HL-60 (cell line): Measurements from ENCODE around the gene NOG.
A peak's percentile ranks its signal among the peaks of the same experiment; 100 is the strongest.

Experiments
- DNase-seq, 2 experiments: peaks; one replicate each; pipeline ENCODE4 v3.0.0-alpha.2; 2010 to 2020; ENCODE audit warnings: low read depth in 1 of 2, low spot score in 1 of 2
- H3K27ac ChIP-seq: fragments of 250-450 bp; sonication (Bioruptor Pico); replicated peaks from 2 replicates; pipeline ENCODE4 v1.5.1; 2020; ENCODE audit warnings: mild to moderate bottlenecking, moderate library complexity
- H3K27me3 ChIP-seq: fragments of 250-450 bp; sonication (Bioruptor Pico); 2 replicates; pipeline ENCODE4 v1.5.1; 2021; ENCODE audit warnings: mild to moderate bottlenecking, moderate library complexity; ENCODE audit not compliant: insufficient read depth, poor library complexity, severe bottlenecking
- H3K4me3 ChIP-seq: replicated peaks from 2 replicates; pipeline ENCODE4 v1.5.1; 2011; ENCODE audit warnings: mild to moderate bottlenecking, control low read depth, low read length; ENCODE audit not compliant: insufficient read depth
- GABPA ChIP-seq: IDR thresholded peaks from 2 replicates; pipeline ENCODE4 v1.6.1; 2012; ENCODE audit warnings: low read depth
- POLR2AphosphoS5 ChIP-seq: IDR thresholded peaks from 2 replicates; pipeline ENCODE4 v1.6.1; 2012; ENCODE audit warnings: low read depth
- SPI1 ChIP-seq: IDR thresholded peaks from 2 replicates; pipeline ENCODE4 v1.6.1; 2012; ENCODE audit warnings: low read depth, mild to moderate bottlenecking, borderline replicate concordance
- TF ChIP-seq, protein P1 (sequence below): IDR thresholded peaks from 2 replicates; pipeline ENCODE4 v1.6.1; 2012; ENCODE audit warnings: low read depth; ENCODE audit not compliant: insufficient replicate concordance
- TF ChIP-seq, protein P2 (sequence below): IDR thresholded peaks from one replicate; pipeline ENCODE4 v1.5.1; 2011; ENCODE audit warnings: low read length, control low read depth, inconsistent platforms; ENCODE audit not compliant: insufficient read depth

The NOG gene

DNA sequence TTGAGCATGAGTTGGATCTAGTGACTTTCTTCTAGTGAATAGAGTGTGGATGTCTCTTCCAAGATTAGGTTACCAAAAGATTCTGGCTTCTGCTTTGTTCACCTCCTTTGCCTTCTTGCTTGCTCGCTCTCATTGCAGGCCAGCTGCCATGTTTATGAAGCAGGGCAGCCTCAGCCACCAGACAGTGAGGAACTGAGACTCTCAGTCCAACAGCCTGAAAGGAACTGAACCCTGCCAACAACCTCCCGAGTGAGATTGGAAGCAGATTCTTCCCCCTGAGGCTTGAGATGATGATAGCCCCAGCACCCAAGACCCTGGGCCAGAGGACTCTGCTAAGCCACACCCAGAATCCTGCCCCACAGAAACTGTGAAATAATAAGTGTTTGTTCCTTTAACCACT lies 48.4 kb downstream of the NOG start:
- H3K27ac ChIP-seq = no peak overlapping the region
- DNase-seq = no peak
- no peak overlapping the region for H3K4me3 ChIP-seq
- H3K27me3 ChIP-seq = no peaks in the 10 kb centered on the region
- TF ChIP-seq, protein P1, sequence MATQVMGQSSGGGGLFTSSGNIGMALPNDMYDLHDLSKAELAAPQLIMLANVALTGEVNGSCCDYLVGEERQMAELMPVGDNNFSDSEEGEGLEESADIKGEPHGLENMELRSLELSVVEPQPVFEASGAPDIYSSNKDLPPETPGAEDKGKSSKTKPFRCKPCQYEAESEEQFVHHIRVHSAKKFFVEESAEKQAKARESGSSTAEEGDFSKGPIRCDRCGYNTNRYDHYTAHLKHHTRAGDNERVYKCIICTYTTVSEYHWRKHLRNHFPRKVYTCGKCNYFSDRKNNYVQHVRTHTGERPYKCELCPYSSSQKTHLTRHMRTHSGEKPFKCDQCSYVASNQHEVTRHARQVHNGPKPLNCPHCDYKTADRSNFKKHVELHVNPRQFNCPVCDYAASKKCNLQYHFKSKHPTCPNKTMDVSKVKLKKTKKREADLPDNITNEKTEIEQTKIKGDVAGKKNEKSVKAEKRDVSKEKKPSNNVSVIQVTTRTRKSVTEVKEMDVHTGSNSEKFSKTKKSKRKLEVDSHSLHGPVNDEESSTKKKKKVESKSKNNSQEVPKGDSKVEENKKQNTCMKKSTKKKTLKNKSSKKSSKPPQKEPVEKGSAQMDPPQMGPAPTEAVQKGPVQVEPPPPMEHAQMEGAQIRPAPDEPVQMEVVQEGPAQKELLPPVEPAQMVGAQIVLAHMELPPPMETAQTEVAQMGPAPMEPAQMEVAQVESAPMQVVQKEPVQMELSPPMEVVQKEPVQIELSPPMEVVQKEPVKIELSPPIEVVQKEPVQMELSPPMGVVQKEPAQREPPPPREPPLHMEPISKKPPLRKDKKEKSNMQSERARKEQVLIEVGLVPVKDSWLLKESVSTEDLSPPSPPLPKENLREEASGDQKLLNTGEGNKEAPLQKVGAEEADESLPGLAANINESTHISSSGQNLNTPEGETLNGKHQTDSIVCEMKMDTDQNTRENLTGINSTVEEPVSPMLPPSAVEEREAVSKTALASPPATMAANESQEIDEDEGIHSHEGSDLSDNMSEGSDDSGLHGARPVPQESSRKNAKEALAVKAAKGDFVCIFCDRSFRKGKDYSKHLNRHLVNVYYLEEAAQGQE = no peak
- TF ChIP-seq SPI1 = no peak
- TF ChIP-seq, protein P2, sequence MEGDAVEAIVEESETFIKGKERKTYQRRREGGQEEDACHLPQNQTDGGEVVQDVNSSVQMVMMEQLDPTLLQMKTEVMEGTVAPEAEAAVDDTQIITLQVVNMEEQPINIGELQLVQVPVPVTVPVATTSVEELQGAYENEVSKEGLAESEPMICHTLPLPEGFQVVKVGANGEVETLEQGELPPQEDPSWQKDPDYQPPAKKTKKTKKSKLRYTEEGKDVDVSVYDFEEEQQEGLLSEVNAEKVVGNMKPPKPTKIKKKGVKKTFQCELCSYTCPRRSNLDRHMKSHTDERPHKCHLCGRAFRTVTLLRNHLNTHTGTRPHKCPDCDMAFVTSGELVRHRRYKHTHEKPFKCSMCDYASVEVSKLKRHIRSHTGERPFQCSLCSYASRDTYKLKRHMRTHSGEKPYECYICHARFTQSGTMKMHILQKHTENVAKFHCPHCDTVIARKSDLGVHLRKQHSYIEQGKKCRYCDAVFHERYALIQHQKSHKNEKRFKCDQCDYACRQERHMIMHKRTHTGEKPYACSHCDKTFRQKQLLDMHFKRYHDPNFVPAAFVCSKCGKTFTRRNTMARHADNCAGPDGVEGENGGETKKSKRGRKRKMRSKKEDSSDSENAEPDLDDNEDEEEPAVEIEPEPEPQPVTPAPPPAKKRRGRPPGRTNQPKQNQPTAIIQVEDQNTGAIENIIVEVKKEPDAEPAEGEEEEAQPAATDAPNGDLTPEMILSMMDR = no peak
- no peak for TF ChIP-seq POLR2AphosphoS5
- no peak for TF ChIP-seq GABPA

DNA sequence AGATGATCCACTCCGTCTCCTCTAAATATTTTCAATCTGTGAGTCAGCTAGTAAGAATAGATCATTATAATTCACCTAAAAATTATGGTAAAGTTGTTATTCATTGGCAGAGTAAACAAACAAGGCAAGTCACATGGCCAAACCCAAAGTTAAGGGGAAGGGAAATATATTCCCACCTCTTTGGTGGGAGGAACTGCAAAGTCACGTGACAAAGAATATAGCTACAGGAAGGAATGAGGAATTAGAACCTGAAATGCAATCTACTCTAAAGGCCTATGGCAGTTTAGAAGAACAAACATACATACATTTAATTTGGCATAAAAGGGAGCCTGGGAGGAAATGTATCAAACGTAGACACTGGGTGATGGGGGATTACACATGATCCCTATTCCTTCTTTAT lies 48.9 kb downstream of the NOG start:
- TF ChIP-seq GABPA (no peak), SPI1 (peak; percentile 6; the same call in 1 of the 2 replicates), POLR2AphosphoS5 (no peak)
- TF ChIP-seq, protein P1 = no peak
- TF ChIP-seq, protein P2 = no peak
- DNase-seq = no peak
- Histone ChIP-seq H3K4me3 (no peak overlapping the region), H3K27me3 (peaks cover under 1% of the 10 kb centered on the region), H3K27ac (no peak overlapping the region)
